ENCODE measurements around the gene NBAS.

- TF ChIP-seq CTCF (IDR thresholded peaks at IDR 0.05; ENCODE audit: low read depth, low read length) (no peak), EZH2phosphoT487 (IDR thresholded peaks at IDR 0.05; ENCODE audit: low read depth) (no peak)
Observed at GRCh38 chr2:15421753-15422152, 139.4 kb downstream of the NBAS start.
